NCI-H2081 (cell line): ENCODE results near the gene TUBA1B.
A peak's percentile ranks its signal among the peaks of the same experiment; 100 is the strongest.

ENCODE experiments used
- DNase-seq, 2 experiments: peaks; one replicate each; lab custom pipeline; 2025; lab: John Stamatoyannopoulos, UW

The TUBA1B gene

DNA sequence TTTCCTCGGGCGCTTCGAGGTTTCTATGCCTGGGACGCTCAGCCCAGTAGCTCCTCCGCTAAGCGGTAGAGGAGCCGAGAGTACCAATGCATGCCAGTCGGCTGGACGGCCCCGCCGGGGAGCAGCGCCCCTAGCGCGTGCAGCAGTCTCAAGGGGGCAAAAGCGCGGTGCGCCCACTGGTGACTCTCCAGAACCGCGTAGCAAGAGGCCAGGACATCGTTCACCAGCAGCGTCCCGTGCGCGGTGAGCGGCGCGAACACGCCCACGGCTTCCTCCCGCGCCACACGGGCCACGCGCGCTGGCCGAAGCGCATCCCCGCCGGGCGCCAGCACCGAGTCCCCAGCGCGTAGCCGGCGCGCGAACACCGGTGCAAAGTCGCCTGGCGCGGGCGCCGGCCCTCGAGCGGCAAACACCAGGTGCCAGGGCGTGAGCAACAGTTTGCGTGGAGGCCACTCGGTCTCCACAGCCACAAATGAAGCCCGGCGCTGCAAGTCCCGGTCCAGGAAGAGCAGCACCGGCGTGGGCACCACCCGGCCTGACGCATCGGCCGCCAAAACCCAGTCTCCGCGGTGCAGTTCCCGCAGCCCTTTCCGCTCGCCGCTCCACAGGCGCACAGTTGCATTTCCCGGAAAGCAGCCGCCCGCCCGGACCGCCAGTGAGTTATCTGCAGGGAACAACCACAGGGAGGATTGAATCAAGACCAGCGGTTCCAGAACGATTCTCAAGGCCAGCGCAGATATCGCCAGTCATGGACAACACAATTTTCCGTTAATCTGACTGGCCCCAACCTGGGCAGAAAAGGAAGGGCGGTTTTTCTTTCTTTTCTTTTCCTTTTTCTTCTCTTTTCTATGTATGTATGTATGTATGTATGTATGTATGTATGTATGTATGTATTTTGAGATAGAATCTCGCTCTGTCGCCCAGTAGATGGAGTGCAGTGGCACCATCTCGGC lies 41.1 kb downstream of the TUBA1B start:
- DNase-seq = peak in 1 of 2 experiments; percentile 32

DNA sequence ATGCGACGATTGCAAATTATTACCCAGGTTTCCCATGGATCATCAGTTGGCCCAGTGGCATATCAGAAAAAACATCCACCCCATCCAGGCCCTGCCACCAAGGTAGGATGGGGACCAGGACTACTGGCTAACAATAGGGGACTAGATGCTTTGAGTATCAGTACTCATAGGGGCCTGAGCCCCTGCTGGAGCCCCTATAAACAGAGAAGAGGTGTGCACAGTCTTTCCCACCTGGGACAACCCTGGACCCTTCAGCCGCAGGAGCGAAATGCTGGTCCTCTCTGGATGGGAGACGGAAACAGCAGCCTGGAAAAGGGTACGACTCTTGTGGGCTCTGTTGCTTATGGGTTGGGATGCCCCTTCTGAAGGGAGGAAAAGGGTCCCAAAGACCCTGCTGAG lies 42.3 kb downstream of the TUBA1B start:
- no peak for DNase-seq

DNA sequence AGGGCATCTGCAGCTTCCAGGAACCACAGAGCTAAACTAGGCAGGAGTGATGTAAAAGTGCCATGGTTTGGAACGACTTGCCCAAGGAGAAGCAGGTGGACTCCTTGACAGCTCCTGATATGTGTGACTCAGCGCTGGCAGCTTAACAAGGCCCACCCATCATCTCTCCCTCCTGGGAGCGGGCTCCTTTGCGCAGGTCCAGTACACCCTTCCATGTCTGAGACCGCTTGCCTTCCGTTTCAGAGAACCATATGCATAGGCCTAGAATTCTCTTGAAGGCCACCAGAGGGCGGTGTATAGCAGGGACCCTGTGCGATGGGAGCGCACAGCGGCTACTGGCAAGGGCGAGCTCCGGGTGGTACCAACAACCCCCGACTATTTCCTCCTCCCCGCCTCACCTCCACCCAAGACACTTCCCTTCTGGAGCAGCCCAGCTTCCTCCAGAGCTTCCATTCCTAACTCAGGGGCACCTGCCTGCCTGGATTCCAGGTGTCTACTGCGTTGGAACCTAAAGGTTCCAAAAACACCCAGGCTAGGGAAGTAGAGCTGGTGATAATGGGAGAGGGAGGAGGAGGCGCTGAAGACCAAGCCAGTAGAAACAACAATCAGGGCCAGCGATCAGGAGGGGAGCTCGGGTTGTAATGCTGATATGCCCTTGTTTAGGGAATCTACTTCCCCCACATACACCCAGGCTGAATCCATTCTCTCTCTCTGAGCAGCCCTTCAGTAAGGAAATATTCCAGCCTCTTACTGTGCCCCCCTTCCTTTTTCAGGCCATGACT lies 42.9 kb downstream of the TUBA1B start:
- peak; percentile 90 to 93 for DNase-seq

DNA sequence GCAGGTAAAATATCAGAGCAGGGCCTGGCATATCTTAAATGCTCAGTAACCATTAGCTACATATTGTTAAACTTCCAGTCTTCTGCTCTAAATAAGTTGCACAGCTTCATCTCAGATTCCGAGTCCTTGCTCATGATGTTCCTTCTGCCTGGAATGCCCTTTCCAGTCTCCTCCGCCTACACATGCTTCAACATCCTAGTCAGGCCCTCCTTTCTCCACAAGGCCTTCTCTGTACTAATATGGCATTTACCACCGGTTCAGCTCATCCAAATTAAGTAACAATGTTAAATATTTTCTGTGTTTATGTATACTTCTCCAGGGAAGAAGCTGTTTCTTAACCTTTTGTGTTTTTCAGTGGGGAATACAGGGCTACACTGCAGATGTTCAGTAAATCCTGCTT lies 45.1 kb downstream of the TUBA1B start:
- no peak for DNase-seq

DNA sequence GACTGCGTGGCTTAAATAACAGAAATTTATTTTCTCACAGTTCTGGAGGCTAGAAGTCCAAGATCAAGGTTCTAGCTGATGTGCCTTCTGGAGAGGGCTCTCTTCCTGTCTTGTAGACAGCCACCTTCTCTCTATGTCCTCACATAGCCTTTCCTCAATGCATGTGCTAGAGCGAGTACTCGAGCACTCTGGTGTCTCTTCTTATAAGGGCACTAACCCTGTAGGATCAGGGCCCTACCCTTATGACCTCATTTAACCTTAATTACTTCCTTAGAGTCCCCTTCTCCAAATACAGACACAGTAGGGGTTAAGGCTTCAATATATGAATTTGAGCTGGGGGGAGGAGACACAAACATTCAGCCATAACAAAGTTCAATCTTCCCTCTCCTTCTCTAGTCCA lies 46.8 kb downstream of the TUBA1B start:
- no peak for DNase-seq

DNA sequence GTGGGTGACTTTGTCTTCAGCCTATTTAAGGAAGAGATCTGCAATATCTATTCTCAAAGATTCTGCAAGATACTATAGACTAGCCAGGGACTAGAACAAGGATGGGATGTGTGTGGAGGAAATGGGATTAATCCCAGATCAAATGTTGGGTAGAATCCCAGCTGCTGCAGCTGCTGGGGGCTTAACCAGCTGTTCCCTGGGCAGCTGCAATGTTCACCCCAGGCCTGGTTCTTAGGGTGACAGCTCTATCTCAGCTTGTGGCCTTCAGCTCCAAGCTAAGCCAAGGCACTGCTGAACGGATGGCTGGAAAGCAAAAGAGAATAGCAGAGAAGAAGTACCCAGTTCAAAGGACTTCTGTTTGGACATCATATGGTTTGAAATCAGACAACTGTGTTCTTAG lies 51.4 kb downstream of the TUBA1B start:
- no peak for DNase-seq
